HEK293 (cell line): Measurements from ENCODE around the gene DLG1.

Experiments used
- CTCF ChIA-PET: fragments of 350-600 bp; formaldehyde crosslinking; extraction: SDS; loops from one replicate; lab custom pipeline; 2021; ENCODE audit warnings: antibody characterized with exemption; lab: Yijun Ruan, JAX
- POLR2A ChIA-PET: fragments of 300-600 bp; formaldehyde crosslinking; extraction: SDS; loops from one replicate; lab custom pipeline; 2020; ENCODE audit warnings: antibody characterized with exemption, inconsistent platforms; lab: Yijun Ruan, JAX
- H3K27ac ChIP-seq: fragments of 200-500 bp; sonication (Bioruptor generic); 2 replicates; pipeline ENCODE4 v1.5.1; 2014; ENCODE audit warnings: low read depth, low read length, control low read depth, inconsistent platforms; ENCODE audit errors: extremely low read depth
- H3K36me3 ChIP-seq, 2 experiments: fragments of 200-500 bp in 1 of 2; sonication (Bioruptor generic) in 1 of 2; 1 replicate in 1 of 2; 2 replicates in 1 of 2; pipeline ENCODE4 v1.5.1; 2014 to 2017; ENCODE audit warnings: inconsistent platforms in 2 of 2, low read length in 2 of 2; ENCODE audit not compliant: control insufficient read depth in 2 of 2, insufficient read depth in 1 of 2
- H3K4me1 ChIP-seq: fragments of 200-500 bp; sonication (Bioruptor generic); 2 replicates; pipeline ENCODE4 v1.5.1; 2014; ENCODE audit warnings: mild to moderate bottlenecking, low read length, inconsistent platforms; ENCODE audit not compliant: control insufficient read depth, insufficient read depth
- H3K4me3 ChIP-seq: 2 replicates; pipeline ENCODE4 v1.5.1; 2011; ENCODE audit warnings: low read depth, mild to moderate bottlenecking, control low read depth, low read length, moderate library complexity
- H3K9me3 ChIP-seq: fragments of 200-500 bp; sonication (Bioruptor generic); 2 replicates; pipeline ENCODE4 v1.5.1; 2014; ENCODE audit warnings: low read depth, low read length, inconsistent platforms; ENCODE audit not compliant: control insufficient read depth, insufficient read depth
- ZNF112 ChIP-seq: fragments of 450-650 bp; formaldehyde crosslinking; IDR thresholded peaks from 2 replicates; pipeline ENCODE4 v1.5.0; 2017; ENCODE audit warnings: missing biosample characterization, missing genetic modification characterization
- ZNF266 ChIP-seq: fragments of 450-650 bp; formaldehyde crosslinking; IDR thresholded peaks from 2 replicates; pipeline ENCODE4 v1.5.1; 2016; ENCODE audit warnings: missing biosample characterization, missing genetic modification characterization, low read depth
- ZNF416 ChIP-seq: fragments of 450-650 bp; formaldehyde crosslinking; IDR thresholded peaks from 2 replicates; pipeline ENCODE4 v1.5.1; 2016; ENCODE audit warnings: missing biosample characterization, missing genetic modification characterization
- ZNF423 ChIP-seq: fragments of 450-650 bp; formaldehyde crosslinking; IDR thresholded peaks from 2 replicates; pipeline ENCODE4 v1.5.1; 2016; ENCODE audit warnings: missing biosample characterization, missing genetic modification characterization
- ZNF514 ChIP-seq: fragments of 450-650 bp; formaldehyde crosslinking; IDR thresholded peaks from 2 replicates; pipeline ENCODE4 v1.5.1; 2016; ENCODE audit warnings: missing biosample characterization, missing genetic modification characterization
- ZNF677 ChIP-seq: fragments of 450-650 bp; IDR thresholded peaks from 2 replicates; pipeline ENCODE4 v1.5.0; 2018; ENCODE audit warnings: missing biosample characterization, mild to moderate bottlenecking, missing genetic modification characterization, moderate library complexity
- ZNF701 ChIP-seq: fragments of 450-650 bp; formaldehyde crosslinking; IDR thresholded peaks from 2 replicates; pipeline ENCODE4 v1.5.1; 2016; ENCODE audit warnings: missing biosample characterization, missing genetic modification characterization
- ZNF843 ChIP-seq: fragments of 450-650 bp; formaldehyde crosslinking; IDR thresholded peaks from 2 replicates; pipeline ENCODE4 v1.5.1; 2016; ENCODE audit warnings: missing biosample characterization, missing genetic modification characterization
- ZSCAN23 ChIP-seq: fragments of 450-650 bp; formaldehyde crosslinking; IDR thresholded peaks from 2 replicates; pipeline ENCODE4 v1.5.1; 2016; ENCODE audit warnings: missing biosample characterization, missing genetic modification characterization
- TF ChIP-seq, protein P1 (sequence below): fragments of 450-650 bp; formaldehyde crosslinking; IDR thresholded peaks from 2 replicates; pipeline ENCODE4 v1.5.1; 2017; ENCODE audit warnings: missing biosample characterization, missing genetic modification characterization
- TF ChIP-seq, protein P2 (sequence below): fragments of 450-650 bp; formaldehyde crosslinking; IDR thresholded peaks from 2 replicates; pipeline ENCODE4 v1.5.1; 2016; ENCODE audit warnings: missing biosample characterization, missing genetic modification characterization, borderline replicate concordance
- TF ChIP-seq, protein P3 (sequence below): fragments of 450-650 bp; IDR thresholded peaks from 2 replicates; pipeline ENCODE4 v1.5.1; 2018; ENCODE audit warnings: missing biosample characterization, missing genetic modification characterization
- TF ChIP-seq, protein P4 (sequence below): fragments of 450-650 bp; formaldehyde crosslinking; IDR thresholded peaks from 2 replicates; pipeline ENCODE4 v1.5.1; 2017; ENCODE audit warnings: missing biosample characterization, missing genetic modification characterization

Gene DLG1

DNA sequence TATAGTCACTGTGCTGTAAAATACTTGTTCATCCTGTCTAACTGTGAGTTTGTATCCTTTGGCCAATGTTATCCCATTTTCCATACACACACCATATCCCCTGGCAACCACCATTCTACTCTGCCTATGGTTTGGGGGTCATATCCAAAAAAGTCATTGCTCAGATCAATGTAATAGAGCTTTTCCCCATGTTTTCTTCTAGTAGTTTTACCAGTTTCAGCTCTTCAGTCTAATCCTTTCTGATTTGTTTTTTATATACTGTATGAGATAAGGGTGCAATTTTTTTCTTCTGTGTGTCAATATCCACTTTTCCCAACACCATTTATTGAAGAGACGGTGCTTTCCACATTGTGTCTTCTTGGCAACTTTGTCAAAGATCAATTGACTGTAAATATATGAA lies 14.0 kb upstream of the DLG1 start:
- Histone ChIP-seq H3K4me1 (no peaks in the 10 kb centered on the region), H3K36me3 (no peaks in the 10 kb centered on the region)
- TF ChIP-seq ZNF514 (no peak), ZNF416 (no peak), ZSCAN23 (tag by site-specific recombination) (no peak), ZNF677 (tag by site-specific recombination) (no peak), ZNF266 (tag by site-specific recombination) (no peak), ZNF843 (no peak)
- TF ChIP-seq, protein P1, sequence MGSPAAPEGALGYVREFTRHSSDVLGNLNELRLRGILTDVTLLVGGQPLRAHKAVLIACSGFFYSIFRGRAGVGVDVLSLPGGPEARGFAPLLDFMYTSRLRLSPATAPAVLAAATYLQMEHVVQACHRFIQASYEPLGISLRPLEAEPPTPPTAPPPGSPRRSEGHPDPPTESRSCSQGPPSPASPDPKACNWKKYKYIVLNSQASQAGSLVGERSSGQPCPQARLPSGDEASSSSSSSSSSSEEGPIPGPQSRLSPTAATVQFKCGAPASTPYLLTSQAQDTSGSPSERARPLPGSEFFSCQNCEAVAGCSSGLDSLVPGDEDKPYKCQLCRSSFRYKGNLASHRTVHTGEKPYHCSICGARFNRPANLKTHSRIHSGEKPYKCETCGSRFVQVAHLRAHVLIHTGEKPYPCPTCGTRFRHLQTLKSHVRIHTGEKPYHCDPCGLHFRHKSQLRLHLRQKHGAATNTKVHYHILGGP (tag by site-specific recombination), result no peak
- TF ChIP-seq, protein P2, sequence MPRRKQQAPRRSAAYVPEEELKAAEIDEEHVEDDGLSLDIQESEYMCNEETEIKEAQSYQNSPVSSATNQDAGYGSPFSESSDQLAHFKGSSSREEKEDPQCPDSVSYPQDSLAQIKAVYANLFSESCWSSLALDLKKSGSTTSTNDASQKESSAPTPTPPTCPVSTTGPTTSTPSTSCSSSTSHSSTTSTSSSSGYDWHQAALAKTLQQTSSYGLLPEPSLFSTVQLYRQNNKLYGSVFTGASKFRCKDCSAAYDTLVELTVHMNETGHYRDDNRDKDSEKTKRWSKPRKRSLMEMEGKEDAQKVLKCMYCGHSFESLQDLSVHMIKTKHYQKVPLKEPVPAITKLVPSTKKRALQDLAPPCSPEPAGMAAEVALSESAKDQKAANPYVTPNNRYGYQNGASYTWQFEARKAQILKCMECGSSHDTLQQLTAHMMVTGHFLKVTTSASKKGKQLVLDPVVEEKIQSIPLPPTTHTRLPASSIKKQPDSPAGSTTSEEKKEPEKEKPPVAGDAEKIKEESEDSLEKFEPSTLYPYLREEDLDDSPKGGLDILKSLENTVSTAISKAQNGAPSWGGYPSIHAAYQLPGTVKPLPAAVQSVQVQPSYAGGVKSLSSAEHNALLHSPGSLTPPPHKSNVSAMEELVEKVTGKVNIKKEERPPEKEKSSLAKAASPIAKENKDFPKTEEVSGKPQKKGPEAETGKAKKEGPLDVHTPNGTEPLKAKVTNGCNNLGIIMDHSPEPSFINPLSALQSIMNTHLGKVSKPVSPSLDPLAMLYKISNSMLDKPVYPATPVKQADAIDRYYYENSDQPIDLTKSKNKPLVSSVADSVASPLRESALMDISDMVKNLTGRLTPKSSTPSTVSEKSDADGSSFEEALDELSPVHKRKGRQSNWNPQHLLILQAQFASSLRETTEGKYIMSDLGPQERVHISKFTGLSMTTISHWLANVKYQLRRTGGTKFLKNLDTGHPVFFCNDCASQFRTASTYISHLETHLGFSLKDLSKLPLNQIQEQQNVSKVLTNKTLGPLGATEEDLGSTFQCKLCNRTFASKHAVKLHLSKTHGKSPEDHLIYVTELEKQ (tag by site-specific recombination), result no peak
- TF ChIP-seq, protein P3, sequence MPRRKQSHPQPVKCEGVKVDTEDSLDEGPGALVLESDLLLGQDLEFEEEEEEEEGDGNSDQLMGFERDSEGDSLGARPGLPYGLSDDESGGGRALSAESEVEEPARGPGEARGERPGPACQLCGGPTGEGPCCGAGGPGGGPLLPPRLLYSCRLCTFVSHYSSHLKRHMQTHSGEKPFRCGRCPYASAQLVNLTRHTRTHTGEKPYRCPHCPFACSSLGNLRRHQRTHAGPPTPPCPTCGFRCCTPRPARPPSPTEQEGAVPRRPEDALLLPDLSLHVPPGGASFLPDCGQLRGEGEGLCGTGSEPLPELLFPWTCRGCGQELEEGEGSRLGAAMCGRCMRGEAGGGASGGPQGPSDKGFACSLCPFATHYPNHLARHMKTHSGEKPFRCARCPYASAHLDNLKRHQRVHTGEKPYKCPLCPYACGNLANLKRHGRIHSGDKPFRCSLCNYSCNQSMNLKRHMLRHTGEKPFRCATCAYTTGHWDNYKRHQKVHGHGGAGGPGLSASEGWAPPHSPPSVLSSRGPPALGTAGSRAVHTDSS (tag by site-specific recombination), result no peak
- TF ChIP-seq, all 188 proteins: peak for 0
- ChIA-PET POLR2A (no interaction called here), CTCF (no interaction called here)
- Histone ChIP-seq H3K27ac (no peak overlapping the region), H3K9me3 (no peaks in the 10 kb centered on the region), H3K4me3 (no peak overlapping the region)

DNA sequence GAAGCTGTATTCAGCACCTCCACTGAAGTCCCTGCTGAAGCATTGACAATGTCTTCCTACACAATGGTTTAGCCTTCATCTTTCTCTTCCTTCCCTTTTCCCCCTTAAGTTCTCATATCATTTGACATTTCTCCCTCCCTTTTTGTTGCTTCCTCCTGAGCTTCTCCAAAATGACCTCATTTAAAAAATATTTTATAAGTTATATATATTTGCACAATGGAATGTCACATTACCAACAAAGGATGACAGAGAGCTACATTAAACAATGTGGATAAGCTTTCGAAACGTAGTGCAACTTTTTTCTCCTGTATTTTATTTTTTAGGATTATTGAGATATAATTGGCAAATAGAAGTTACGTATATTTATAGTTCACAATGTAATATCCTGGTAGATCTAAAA lies 13.2 kb upstream of the DLG1 start:
- H3K9me3 ChIP-seq, result no peaks in the 10 kb centered on the region
- ChIA-PET CTCF (no interaction called here), POLR2A (no interaction called here)
- TF ChIP-seq ZNF112, result no peak
- TF ChIP-seq, protein P4, sequence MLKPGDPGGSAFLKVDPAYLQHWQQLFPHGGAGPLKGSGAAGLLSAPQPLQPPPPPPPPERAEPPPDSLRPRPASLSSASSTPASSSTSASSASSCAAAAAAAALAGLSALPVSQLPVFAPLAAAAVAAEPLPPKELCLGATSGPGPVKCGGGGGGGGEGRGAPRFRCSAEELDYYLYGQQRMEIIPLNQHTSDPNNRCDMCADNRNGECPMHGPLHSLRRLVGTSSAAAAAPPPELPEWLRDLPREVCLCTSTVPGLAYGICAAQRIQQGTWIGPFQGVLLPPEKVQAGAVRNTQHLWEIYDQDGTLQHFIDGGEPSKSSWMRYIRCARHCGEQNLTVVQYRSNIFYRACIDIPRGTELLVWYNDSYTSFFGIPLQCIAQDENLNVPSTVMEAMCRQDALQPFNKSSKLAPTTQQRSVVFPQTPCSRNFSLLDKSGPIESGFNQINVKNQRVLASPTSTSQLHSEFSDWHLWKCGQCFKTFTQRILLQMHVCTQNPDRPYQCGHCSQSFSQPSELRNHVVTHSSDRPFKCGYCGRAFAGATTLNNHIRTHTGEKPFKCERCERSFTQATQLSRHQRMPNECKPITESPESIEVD (tag by site-specific recombination), result no peak
- TF ChIP-seq ZNF701 (tag by site-specific recombination), result 0 out of 2 replicates have a peak, but pooled peaks have one; percentile 35
- no peak for TF ChIP-seq ZNF423 (tag by site-specific recombination)
- no peaks in the 10 kb centered on the region for H3K36me3 ChIP-seq
- H3K27ac ChIP-seq, result no peak overlapping the region
- H3K4me1 ChIP-seq, result no peaks in the 10 kb centered on the region
- no peak overlapping the region for H3K4me3 ChIP-seq
